ENCODE data around the gene AUNIP. TPM values are rescaled to one million over a fixed set of nuclear protein-coding genes. Genes with fewer than 3 reads are reported as not detected.

AUNIP gene
- total and polyA plus RNA-seq, 2 of the 8 experiments (the other 6 are each of a cell fraction or from before 2014, with no cell fraction given), result 18.6 to 23.2 TPM

DNA sequence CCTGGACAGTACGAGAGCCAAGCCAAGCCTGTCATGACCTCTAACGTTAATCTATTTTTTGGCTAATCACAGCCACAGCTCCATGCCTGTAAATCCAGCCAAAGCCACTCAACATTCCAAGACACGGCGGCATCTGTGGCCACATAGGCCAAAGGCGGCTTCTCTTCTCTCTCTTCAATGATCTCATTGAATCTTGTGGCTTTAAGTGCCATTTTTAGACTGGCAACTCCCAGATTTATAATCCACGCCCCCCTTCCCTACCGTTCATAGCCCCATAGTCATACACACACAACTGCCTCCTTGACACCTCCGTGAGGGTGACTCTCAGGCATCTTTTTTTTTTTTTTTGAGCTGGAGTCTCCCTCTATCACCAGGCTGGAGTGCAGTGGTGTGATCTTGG, 64.9 kb downstream of the AUNIP start (continued):
- TF ChIP-seq, protein P1, sequence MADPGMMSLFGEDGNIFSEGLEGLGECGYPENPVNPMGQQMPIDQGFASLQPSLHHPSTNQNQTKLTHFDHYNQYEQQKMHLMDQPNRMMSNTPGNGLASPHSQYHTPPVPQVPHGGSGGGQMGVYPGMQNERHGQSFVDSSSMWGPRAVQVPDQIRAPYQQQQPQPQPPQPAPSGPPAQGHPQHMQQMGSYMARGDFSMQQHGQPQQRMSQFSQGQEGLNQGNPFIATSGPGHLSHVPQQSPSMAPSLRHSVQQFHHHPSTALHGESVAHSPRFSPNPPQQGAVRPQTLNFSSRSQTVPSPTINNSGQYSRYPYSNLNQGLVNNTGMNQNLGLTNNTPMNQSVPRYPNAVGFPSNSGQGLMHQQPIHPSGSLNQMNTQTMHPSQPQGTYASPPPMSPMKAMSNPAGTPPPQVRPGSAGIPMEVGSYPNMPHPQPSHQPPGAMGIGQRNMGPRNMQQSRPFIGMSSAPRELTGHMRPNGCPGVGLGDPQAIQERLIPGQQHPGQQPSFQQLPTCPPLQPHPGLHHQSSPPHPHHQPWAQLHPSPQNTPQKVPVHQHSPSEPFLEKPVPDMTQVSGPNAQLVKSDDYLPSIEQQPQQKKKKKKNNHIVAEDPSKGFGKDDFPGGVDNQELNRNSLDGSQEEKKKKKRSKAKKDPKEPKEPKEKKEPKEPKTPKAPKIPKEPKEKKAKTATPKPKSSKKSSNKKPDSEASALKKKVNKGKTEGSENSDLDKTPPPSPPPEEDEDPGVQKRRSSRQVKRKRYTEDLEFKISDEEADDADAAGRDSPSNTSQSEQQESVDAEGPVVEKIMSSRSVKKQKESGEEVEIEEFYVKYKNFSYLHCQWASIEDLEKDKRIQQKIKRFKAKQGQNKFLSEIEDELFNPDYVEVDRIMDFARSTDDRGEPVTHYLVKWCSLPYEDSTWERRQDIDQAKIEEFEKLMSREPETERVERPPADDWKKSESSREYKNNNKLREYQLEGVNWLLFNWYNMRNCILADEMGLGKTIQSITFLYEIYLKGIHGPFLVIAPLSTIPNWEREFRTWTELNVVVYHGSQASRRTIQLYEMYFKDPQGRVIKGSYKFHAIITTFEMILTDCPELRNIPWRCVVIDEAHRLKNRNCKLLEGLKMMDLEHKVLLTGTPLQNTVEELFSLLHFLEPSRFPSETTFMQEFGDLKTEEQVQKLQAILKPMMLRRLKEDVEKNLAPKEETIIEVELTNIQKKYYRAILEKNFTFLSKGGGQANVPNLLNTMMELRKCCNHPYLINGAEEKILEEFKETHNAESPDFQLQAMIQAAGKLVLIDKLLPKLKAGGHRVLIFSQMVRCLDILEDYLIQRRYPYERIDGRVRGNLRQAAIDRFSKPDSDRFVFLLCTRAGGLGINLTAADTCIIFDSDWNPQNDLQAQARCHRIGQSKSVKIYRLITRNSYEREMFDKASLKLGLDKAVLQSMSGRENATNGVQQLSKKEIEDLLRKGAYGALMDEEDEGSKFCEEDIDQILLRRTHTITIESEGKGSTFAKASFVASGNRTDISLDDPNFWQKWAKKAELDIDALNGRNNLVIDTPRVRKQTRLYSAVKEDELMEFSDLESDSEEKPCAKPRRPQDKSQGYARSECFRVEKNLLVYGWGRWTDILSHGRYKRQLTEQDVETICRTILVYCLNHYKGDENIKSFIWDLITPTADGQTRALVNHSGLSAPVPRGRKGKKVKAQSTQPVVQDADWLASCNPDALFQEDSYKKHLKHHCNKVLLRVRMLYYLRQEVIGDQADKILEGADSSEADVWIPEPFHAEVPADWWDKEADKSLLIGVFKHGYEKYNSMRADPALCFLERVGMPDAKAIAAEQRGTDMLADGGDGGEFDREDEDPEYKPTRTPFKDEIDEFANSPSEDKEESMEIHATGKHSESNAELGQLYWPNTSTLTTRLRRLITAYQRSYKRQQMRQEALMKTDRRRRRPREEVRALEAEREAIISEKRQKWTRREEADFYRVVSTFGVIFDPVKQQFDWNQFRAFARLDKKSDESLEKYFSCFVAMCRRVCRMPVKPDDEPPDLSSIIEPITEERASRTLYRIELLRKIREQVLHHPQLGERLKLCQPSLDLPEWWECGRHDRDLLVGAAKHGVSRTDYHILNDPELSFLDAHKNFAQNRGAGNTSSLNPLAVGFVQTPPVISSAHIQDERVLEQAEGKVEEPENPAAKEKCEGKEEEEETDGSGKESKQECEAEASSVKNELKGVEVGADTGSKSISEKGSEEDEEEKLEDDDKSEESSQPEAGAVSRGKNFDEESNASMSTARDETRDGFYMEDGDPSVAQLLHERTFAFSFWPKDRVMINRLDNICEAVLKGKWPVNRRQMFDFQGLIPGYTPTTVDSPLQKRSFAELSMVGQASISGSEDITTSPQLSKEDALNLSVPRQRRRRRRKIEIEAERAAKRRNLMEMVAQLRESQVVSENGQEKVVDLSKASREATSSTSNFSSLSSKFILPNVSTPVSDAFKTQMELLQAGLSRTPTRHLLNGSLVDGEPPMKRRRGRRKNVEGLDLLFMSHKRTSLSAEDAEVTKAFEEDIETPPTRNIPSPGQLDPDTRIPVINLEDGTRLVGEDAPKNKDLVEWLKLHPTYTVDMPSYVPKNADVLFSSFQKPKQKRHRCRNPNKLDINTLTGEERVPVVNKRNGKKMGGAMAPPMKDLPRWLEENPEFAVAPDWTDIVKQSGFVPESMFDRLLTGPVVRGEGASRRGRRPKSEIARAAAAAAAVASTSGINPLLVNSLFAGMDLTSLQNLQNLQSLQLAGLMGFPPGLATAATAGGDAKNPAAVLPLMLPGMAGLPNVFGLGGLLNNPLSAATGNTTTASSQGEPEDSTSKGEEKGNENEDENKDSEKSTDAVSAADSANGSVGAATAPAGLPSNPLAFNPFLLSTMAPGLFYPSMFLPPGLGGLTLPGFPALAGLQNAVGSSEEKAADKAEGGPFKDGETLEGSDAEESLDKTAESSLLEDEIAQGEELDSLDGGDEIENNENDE (IDR thresholded peaks at IDR 0.05; ENCODE audit: insufficient replicate concordance, low read length), result no peak
- TF ChIP-seq PHF8 (conservative IDR thresholded peaks at IDR 0.05; ENCODE audit: low read depth, low read length) (no peak), CHD2 (IDR thresholded peaks at IDR 0.05; ENCODE audit: low read length) (no peak)

All from H1 (cell line).